Rectal smooth muscle tissue (tissue), 1 donor: ENCODE data around the gene AQP12A.
"Not testable (repeated sequence)": the region's sequence is repeated elsewhere in the genome, so short reads cannot be mapped to it uniquely, and the experiment has no call there.

ENCODE experiments used
- H3K27ac ChIP-seq: one replicate; pipeline ENCODE4 v1.7.0; 2013; ENCODE audit warnings: low read depth, low read length, inconsistent platforms
- H3K27me3 ChIP-seq: one replicate; pipeline ENCODE4 v1.7.0; 2013; ENCODE audit warnings: low read length; ENCODE audit not compliant: control insufficient read depth, insufficient read depth
- H3K36me3 ChIP-seq: one replicate; pipeline ENCODE4 v1.7.0; 2013; ENCODE audit warnings: low read length; ENCODE audit not compliant: control insufficient read depth, insufficient read depth
- H3K4me1 ChIP-seq: one replicate; pipeline ENCODE4 v1.7.0; 2013; ENCODE audit warnings: low read length; ENCODE audit not compliant: control insufficient read depth, insufficient read depth
- H3K4me3 ChIP-seq: one replicate; pipeline ENCODE4 v1.7.0; 2013; ENCODE audit warnings: low read length
- H3K9ac ChIP-seq: one replicate; pipeline ENCODE4 v1.7.0; 2013; ENCODE audit warnings: low read length

The AQP12A gene

GRCh38 chr2:240695593-240695992 lies 3.9 kb downstream of the AQP12A start:
- not testable (repeated sequence) for H3K27ac ChIP-seq, H3K9ac ChIP-seq, H3K27me3 ChIP-seq, H3K4me3 ChIP-seq, H3K36me3 ChIP-seq, H3K4me1 ChIP-seq

GRCh38 chr2:240696469-240696868 lies 4.8 kb downstream of the AQP12A start:
- H3K36me3 ChIP-seq, H3K4me1 ChIP-seq, H3K27ac ChIP-seq, H3K27me3 ChIP-seq, H3K4me3 ChIP-seq, H3K9ac ChIP-seq: not testable (repeated sequence)

- not testable (repeated sequence) for H3K4me1 ChIP-seq, H3K36me3 ChIP-seq, H3K9ac ChIP-seq, H3K27ac ChIP-seq, H3K27me3 ChIP-seq, H3K4me3 ChIP-seq
These were observed 7.3 kb downstream of the AQP12A start for GRCh38 chr2:240698852-240699561.

- H3K27ac ChIP-seq, H3K36me3 ChIP-seq, H3K9ac ChIP-seq, H3K4me3 ChIP-seq, H3K4me1 ChIP-seq, H3K27me3 ChIP-seq: not testable (repeated sequence)
These were observed 8.2 kb downstream of the AQP12A start for GRCh38 chr2:240699835-240700234.

DNA sequence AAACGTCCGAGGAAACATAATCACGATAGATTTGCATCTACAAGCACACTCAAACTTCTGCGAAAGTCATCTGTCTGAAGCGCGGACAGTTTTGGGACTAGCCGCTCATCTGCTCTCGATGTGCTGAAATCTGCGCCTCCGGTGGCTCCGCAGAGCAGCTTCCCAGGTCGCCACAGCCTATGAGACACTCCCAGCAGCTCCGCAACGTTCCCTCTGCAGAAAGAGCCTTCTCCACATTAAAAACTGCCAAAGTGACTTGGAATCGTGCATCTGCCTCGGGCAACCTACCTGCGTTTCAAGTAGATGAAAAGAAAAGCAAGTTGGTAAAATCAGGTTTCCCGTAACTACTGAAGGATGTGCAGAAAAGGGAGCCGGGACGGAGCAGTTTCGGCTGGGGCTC lies 8.9 kb downstream of the AQP12A start:
- not testable (repeated sequence) for H3K4me3 ChIP-seq, H3K36me3 ChIP-seq, H3K27me3 ChIP-seq, H3K4me1 ChIP-seq, H3K9ac ChIP-seq, H3K27ac ChIP-seq

DNA sequence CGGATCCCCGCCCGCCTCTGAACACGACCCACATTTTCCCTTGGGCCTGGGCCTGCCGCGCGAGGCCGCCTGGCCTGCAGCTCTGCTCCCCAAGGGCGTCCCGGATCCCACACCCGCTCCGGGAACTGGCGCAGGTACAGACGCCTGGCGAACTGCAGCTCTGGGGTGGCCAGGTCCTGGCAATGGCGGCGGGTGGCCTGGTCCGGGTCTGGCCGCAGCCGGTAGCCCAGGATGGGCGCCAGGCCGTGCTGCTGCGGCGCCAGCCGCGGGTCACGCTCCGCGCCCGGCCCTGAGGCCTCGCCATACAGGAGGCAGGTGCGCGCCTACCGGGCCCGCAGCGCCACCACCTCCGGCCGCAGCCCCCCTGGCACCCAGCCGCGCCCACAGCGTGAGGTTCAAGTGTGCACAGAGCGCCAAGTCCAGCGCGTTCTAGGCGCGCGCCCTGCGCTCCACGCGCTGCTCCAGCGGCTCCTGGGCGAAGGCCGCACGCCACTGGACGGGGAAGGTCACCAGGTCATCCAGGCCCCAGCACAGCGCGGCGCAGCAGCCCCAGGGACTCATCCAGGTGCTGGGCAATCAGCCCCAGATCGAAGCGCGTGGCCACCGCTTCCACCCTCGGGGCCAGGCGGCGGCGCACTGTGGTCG lies 9.5 kb downstream of the AQP12A start:
- H3K36me3 ChIP-seq: no peaks in the 10 kb centered on the region
- H3K4me1 ChIP-seq: no peaks in the 10 kb centered on the region
- no peaks in the 10 kb centered on the region for H3K27me3 ChIP-seq
- no peak overlapping the region for H3K9ac ChIP-seq
- H3K4me3 ChIP-seq: no peak overlapping the region
- no peak overlapping the region for H3K27ac ChIP-seq

- no peak overlapping the region for H3K4me3 ChIP-seq
- no peaks in the 10 kb centered on the region for H3K36me3 ChIP-seq
- no peaks in the 10 kb centered on the region for H3K27me3 ChIP-seq
- no peak overlapping the region for H3K27ac ChIP-seq
- no peak overlapping the region for H3K9ac ChIP-seq
- H3K4me1 ChIP-seq: no peaks in the 10 kb centered on the region
These were observed 10.3 kb downstream of the AQP12A start for GRCh38 chr2:240701736-240702639.

GRCh38 chr2:240702640-240703011 lies 11.0 kb downstream of the AQP12A start:
- no peak overlapping the region for H3K4me3 ChIP-seq
- H3K27ac ChIP-seq: no peak overlapping the region
- H3K9ac ChIP-seq: no peak overlapping the region
- no peaks in the 10 kb centered on the region for H3K27me3 ChIP-seq
- H3K4me1 ChIP-seq: no peaks in the 10 kb centered on the region
- H3K36me3 ChIP-seq: no peaks in the 10 kb centered on the region

DNA sequence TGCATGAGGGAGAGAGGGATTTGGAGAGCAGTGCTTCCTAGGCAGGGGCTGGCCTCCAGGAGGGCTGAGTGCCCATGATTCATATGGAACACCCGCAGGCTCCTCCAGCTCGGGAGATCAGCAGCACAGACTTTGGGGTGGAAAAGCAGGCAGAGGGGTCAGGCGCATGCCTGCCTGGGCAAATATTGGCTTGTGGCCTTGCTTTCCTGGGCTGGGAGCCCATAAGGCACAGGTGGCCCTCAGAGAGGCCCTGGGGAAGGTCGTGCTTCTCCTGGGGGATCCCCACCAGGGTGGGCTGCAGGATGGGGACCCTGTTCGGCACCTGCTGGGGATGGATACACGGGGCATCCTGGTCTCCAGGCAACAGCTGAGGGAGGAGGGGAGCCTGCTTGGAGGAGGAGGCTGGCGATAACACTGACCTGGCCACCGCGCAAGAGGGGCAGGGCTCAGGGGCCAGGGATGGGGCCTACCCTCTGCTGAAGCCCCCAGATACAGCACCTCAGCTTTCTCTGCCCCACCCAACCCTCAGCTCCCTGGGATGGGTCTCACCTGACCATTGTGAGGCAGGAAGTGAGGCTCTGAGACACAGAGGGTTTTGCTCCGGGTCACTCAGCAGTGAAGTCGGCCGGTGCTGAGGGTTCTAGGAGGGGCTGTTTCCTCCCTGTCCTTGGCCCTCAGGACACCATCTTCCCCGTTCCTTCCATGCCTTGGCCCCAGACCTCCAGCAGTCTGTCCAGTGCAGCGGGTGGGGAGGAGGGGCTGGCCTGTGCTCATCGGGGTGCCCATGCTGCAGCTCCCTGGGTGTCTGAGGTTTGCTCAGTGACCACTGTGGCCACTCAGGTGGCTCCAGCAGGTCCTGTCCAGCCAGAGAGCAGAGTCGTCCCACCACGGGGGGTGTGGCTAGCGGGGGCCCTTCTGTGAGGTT lies 12.0 kb downstream of the AQP12A start:
- Histone ChIP-seq H3K27me3 (no peaks in the 10 kb centered on the region), H3K9ac (no peak overlapping the region), H3K4me1 (no peaks in the 10 kb centered on the region), H3K4me3 (no peak overlapping the region), H3K27ac (no peak overlapping the region), H3K36me3 (no peaks in the 10 kb centered on the region)

DNA sequence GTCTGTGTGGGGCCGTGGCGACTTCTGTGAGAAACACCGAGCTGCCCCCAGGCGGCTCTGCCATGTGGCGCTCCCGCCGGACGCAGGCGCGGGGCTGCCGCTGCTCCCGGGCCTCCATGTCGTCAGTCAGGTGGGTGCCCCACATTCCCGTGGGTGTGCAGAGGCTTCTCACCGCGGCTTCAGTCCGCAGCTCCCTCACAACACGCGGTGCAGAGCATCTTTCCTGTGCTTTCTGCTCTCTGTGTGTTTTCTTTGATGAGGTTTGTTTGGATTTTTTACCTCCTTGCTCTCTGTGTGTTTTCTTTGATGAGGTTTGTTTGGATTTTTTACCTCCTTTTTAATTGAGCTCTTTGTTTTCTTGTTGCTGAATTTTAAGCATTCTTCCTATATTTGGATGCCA lies 13.0 kb downstream of the AQP12A start:
- Histone ChIP-seq H3K27me3 (no peaks in the 10 kb centered on the region), H3K9ac (no peak overlapping the region), H3K4me3 (no peak overlapping the region), H3K36me3 (no peaks in the 10 kb centered on the region), H3K27ac (no peak overlapping the region), H3K4me1 (no peaks in the 10 kb centered on the region)

GRCh38 chr2:240705204-240705791 lies 13.6 kb downstream of the AQP12A start:
- Histone ChIP-seq H3K9ac (no peak overlapping the region), H3K27ac (no peak overlapping the region), H3K4me3 (no peak overlapping the region), H3K4me1 (no peaks in the 10 kb centered on the region), H3K27me3 (no peaks in the 10 kb centered on the region), H3K36me3 (no peaks in the 10 kb centered on the region)
